ENCODE measurements around the gene IRX3.

- TF ChIP-seq EZH2 (IDR thresholded peaks at IDR 0.05; ENCODE audit: insufficient read depth, poor library complexity, severe bottlenecking) (no peak), EZH2phosphoT487 (IDR thresholded peaks at IDR 0.05; ENCODE audit: insufficient read depth, low read depth) (no peak)
Measured at GRCh38 chr16:54245788-54246453, 40.7 kb downstream of the IRX3 start.
